ENCODE data around the gene GRAMD2A. TPM values are rescaled to one million over a fixed set of nuclear protein-coding genes. Genes with fewer than 3 reads are reported as not detected.

The GRAMD2A gene
- total and polyA plus RNA-seq, 10 of the 15 experiments (the other 5 are each of a cell fraction or from before 2014, with no cell fraction given), result 0.02 to 0.35 TPM; not detected in 8

- TF ChIP-seq E4F1 (IDR thresholded peaks at IDR 0.05; ENCODE audit: borderline replicate concordance, partially characterized antibody), result no peak
- TF ChIP-seq JUND (IDR thresholded peaks at IDR 0.05; ENCODE audit: low read depth, low read length), result no peak
- no peak for TF ChIP-seq MLLT1 (IDR thresholded peaks at IDR 0.05)
- TF ChIP-seq ZZZ3 (IDR thresholded peaks at IDR 0.05; ENCODE audit: control insufficient read depth, insufficient read length, low read depth), result no peak
- TF ChIP-seq ZBTB11 (CRISPR knock-in tag; IDR thresholded peaks at IDR 0.05), result no peak
- no peak for TF ChIP-seq NFXL1 (IDR thresholded peaks at IDR 0.05; ENCODE audit: borderline replicate concordance)
- peak; percentile 5 for TF ChIP-seq PBX3 (IDR thresholded peaks at IDR 0.05; ENCODE audit: insufficient replicate concordance, low read depth, low read length)
- TF ChIP-seq USF1 (IDR thresholded peaks at IDR 0.05; ENCODE audit: borderline replicate concordance, extremely low read length, insufficient read depth, low read depth, low read length), result no peak
- TF ChIP-seq CUX1 (IDR thresholded peaks at IDR 0.05; ENCODE audit: insufficient replicate concordance, low read depth, low read length), result no peak
- TF ChIP-seq SMARCA5 (IDR thresholded peaks at IDR 0.05), result 0 out of 2 replicates have a peak, but pooled peaks have one; percentile 28
- peak; percentile 12; the same call in 1 of the 2 replicates for TF ChIP-seq BACH1 (IDR thresholded peaks at IDR 0.05; ENCODE audit: borderline replicate concordance)
Measured at GRCh38 chr15:72199721-72200212, 2.2 kb upstream of the GRAMD2A start (continued).
